GM18907 (cell line): ENCODE measurements around the gene STARD10.
"Not testable (repeated sequence)": the region's sequence is repeated elsewhere in the genome, so short reads cannot be mapped to it uniquely, and the experiment has no call there.

ENCODE experiments used
- ATAC-seq: cut with Tn5 transposase; IDR thresholded peaks from one replicate; pipeline ENCODE4 v1.9.1; 2021; ENCODE audit warnings: mild to moderate bottlenecking, moderate library complexity; ENCODE audit not compliant: unreplicated experiment

STARD10 gene

GRCh38 chr11:72793425-72794367, at the start of gene STARD10:
Gene STARD10 (minus strand): TSS chr11:72794047. CDS start chr11:72781181, 12,866 bp downstream.
- peak; percentile 90 for ATAC-seq

- ATAC-seq, result no peak
These were observed 48.9 kb upstream of the STARD10 start for GRCh38 chr11:72842653-72843330.

- no peak for ATAC-seq
These were observed 48.3 kb upstream of the STARD10 start for GRCh38 chr11:72842126-72842525.

GRCh38 chr11:72841397-72841796, 47.5 kb upstream of the STARD10 start:
- ATAC-seq, result no peak

- ATAC-seq, result no peak
These were observed 46.9 kb upstream of the STARD10 start for GRCh38 chr11:72840780-72841179.

- ATAC-seq, result no peak
These were observed 45.0 kb upstream of the STARD10 start for GRCh38 chr11:72838691-72839305.

- no peak for ATAC-seq
These were observed 42.3 kb upstream of the STARD10 start for GRCh38 chr11:72836111-72836510.

- ATAC-seq, result no peak
These were observed 41.1 kb upstream of the STARD10 start for GRCh38 chr11:72834905-72835304.

GRCh38 chr11:72833811-72834493, 40.1 kb upstream of the STARD10 start:
- no peak for ATAC-seq

- ATAC-seq, result no peak
These were observed 39.4 kb upstream of the STARD10 start for GRCh38 chr11:72833083-72833733.

- no peak for ATAC-seq
These were observed 38.6 kb upstream of the STARD10 start for GRCh38 chr11:72832301-72833082.

GRCh38 chr11:72831521-72832300, 37.9 kb upstream of the STARD10 start:
- ATAC-seq, result no peak

GRCh38 chr11:72829884-72830533, 36.2 kb upstream of the STARD10 start:
- ATAC-seq, result no peak

GRCh38 chr11:72829178-72829577, 35.3 kb upstream of the STARD10 start:
- ATAC-seq, result no peak

GRCh38 chr11:72828692-72829101, 34.9 kb upstream of the STARD10 start:
- no peak for ATAC-seq

- no peak for ATAC-seq
These were observed 34.3 kb upstream of the STARD10 start for GRCh38 chr11:72828081-72828567.

- not testable (repeated sequence) for ATAC-seq
These were observed 33.8 kb upstream of the STARD10 start for GRCh38 chr11:72827656-72828055.

- ATAC-seq, result no peak
These were observed 33.2 kb upstream of the STARD10 start for GRCh38 chr11:72826942-72827480.
